Liver (tissue), 9 donors: ENCODE measurements around the gene FOXR1. TPM values are rescaled to one million over a fixed set of nuclear protein-coding genes. Genes with fewer than 3 reads are reported as not detected.
"Not testable (repeated sequence)": the region's sequence is repeated elsewhere in the genome, so short reads cannot be mapped to it uniquely, and the experiment has no call there.

Source experiments
- DNase-seq: peaks from one replicate; pipeline ENCODE4 v3.0.0-alpha.2; 2017; ENCODE audit warnings: low spot score
- H3K27ac ChIP-seq, 2 donors: one replicate each; pipeline ENCODE4 v1.7.0; 2013; ENCODE audit warnings: inconsistent platforms in 2 of 2, low read length in 2 of 2, control low read depth in 1 of 2, low read depth in 1 of 2, mild to moderate bottlenecking in 1 of 2
- H3K27me3 ChIP-seq, 4 donors: one replicate each; pipeline versions ENCODE4 v1.6.1 to v1.7.0; 2013; ENCODE audit warnings: low read length in 3 of 4, inconsistent platforms in 1 of 4, mild to moderate bottlenecking in 1 of 4, moderate library complexity in 1 of 4; ENCODE audit not compliant: control insufficient read depth in 4 of 4, insufficient read depth in 4 of 4
- H3K36me3 ChIP-seq, 4 donors: one replicate each; pipeline versions ENCODE4 v1.6.1 to v1.7.0; 2013; ENCODE audit warnings: low read length in 3 of 4, mild to moderate bottlenecking in 3 of 4, low read depth in 1 of 4, moderate library complexity in 1 of 4; ENCODE audit not compliant: control insufficient read depth in 4 of 4, insufficient read depth in 3 of 4
- H3K4me1 ChIP-seq, 4 donors: one replicate each; pipeline versions ENCODE4 v1.6.1 to v1.7.0; 2013; ENCODE audit warnings: low read length in 3 of 4, mild to moderate bottlenecking in 3 of 4, moderate library complexity in 1 of 4; ENCODE audit not compliant: control insufficient read depth in 4 of 4, insufficient read depth in 4 of 4
- H3K4me3 ChIP-seq, 3 donors: one replicate each; pipeline versions ENCODE4 v1.6.1 to v1.7.0; 2013; ENCODE audit warnings: low read length in 3 of 3, control low read depth in 1 of 3, low read depth in 1 of 3, mild to moderate bottlenecking in 1 of 3
- H3K9ac ChIP-seq, 2 donors: one replicate each; pipeline ENCODE4 v1.7.0; 2013; ENCODE audit warnings: low read length in 2 of 2, mild to moderate bottlenecking in 2 of 2, moderate library complexity in 2 of 2, control low read depth in 1 of 2, low read depth in 1 of 2
- H3K9me3 ChIP-seq, 4 donors: one replicate each; pipeline versions ENCODE4 v1.6.1 to v1.7.0; 2013; ENCODE audit warnings: low read length in 3 of 4; ENCODE audit not compliant: control insufficient read depth in 4 of 4
- EGR1 ChIP-seq, 2 donors: IDR thresholded peaks; 2 replicates each; pipeline ENCODE4 v1.6.1; 2016 to 2018; ENCODE audit warnings: antibody characterized with exemption in 2 of 2, low read depth in 2 of 2
- FOXA1 ChIP-seq: IDR thresholded peaks from 2 replicates; pipeline ENCODE4 v1.6.1; 2016; ENCODE audit warnings: antibody characterized with exemption
- FOXA2 ChIP-seq: IDR thresholded peaks from 2 replicates; pipeline ENCODE4 v1.6.1; 2016; ENCODE audit warnings: antibody characterized with exemption
- GABPA ChIP-seq, 2 donors: IDR thresholded peaks in 1 of 2; conservative IDR thresholded peaks in 1 of 2; 2 replicates each; pipeline ENCODE4 v1.6.1; 2016; ENCODE audit warnings: antibody characterized with exemption in 2 of 2, mild to moderate bottlenecking in 1 of 2, moderate library complexity in 1 of 2
- HNF4A ChIP-seq, 2 donors: conservative IDR thresholded peaks; 2 replicates each; pipeline ENCODE4 v1.6.1; 2016; ENCODE audit warnings: antibody characterized with exemption in 2 of 2, mild to moderate bottlenecking in 2 of 2
- HNF4G ChIP-seq: IDR thresholded peaks from 2 replicates; pipeline ENCODE4 v1.6.1; 2016; ENCODE audit warnings: antibody characterized with exemption
- JUND ChIP-seq, 2 donors: IDR thresholded peaks; 2 replicates each; pipeline ENCODE4 v1.6.1; 2016; ENCODE audit warnings: antibody characterized with exemption in 2 of 2
- NR2F2 ChIP-seq: IDR thresholded peaks from 2 replicates; pipeline ENCODE4 v1.6.1; 2016; ENCODE audit warnings: antibody characterized with exemption
- RXRA ChIP-seq, 2 donors: IDR thresholded peaks; 2 replicates each; pipeline ENCODE4 v1.6.1; 2017 to 2018; ENCODE audit warnings: antibody characterized with exemption in 2 of 2, mild to moderate bottlenecking in 1 of 2
- SP1 ChIP-seq: IDR thresholded peaks from 2 replicates; pipeline ENCODE4 v1.6.1; 2018; ENCODE audit warnings: antibody characterized with exemption, mild to moderate bottlenecking
- TAF1 ChIP-seq: conservative IDR thresholded peaks from 2 replicates; pipeline ENCODE4 v1.6.1; 2016; ENCODE audit warnings: antibody characterized with exemption, mild to moderate bottlenecking
- YY1 ChIP-seq: IDR thresholded peaks from 2 replicates; pipeline ENCODE4 v1.6.1; 2016; ENCODE audit warnings: antibody characterized with exemption, mild to moderate bottlenecking
- WGBS: extraction: QIAGEN DNeasy Blood & Tissue Kit; methylation state at CpG from one replicate; pipeline ENCODE4 v1.1.7; 2013; 5-methylcytosine and 5-hydroxymethylcytosine counted together
- polyA plus RNA-seq, 2 donors: library from polyadenylated mRNA; stranded (reverse) in 1 of 2; unstranded in 1 of 2; fragments of 200-250 nt in 1 of 2; fragments of >200 nt in 1 of 2; fragmentation: Nextera tagmentation in 1 of 2; extraction: Ambion mirVana in 1 of 2; gene quantifications; one replicate each; pipeline versions ENCODE4 v1.2.1 to v1.2.3, GENCODE V29; 2013 to 2015
- total RNA-seq, 2 donors: library from RNA; depleted of rRNA; stranded (reverse); fragments of >200 nt; gene quantifications; one replicate each; pipeline ENCODE4 v1.2.3, GENCODE V29; 2014
- TF ChIP-seq, protein P1 (sequence below): IDR thresholded peaks from 2 replicates; pipeline ENCODE4 v1.6.1; 2016; ENCODE audit warnings: antibody characterized with exemption
- TF ChIP-seq, protein P2 (sequence below): fragments of 150-350 bp; IDR thresholded peaks from 2 replicates; pipeline ENCODE4 v1.5.1; 2017; ENCODE audit warnings: improper control_type of control experiment, low read depth, low read length; ENCODE audit not compliant: missing input control
- TF ChIP-seq, protein P3 (sequence below): IDR thresholded peaks from 2 replicates; pipeline ENCODE4 v1.6.1; 2016; ENCODE audit warnings: antibody characterized with exemption
- donor health status: healthy.
- donor health status: healthy.
- donor health status: healthy.
- donor health status: healthy.
- donor health status: healthy.

Gene FOXR1
- total and polyA plus RNA-seq, 4 donors: not detected

DNA sequence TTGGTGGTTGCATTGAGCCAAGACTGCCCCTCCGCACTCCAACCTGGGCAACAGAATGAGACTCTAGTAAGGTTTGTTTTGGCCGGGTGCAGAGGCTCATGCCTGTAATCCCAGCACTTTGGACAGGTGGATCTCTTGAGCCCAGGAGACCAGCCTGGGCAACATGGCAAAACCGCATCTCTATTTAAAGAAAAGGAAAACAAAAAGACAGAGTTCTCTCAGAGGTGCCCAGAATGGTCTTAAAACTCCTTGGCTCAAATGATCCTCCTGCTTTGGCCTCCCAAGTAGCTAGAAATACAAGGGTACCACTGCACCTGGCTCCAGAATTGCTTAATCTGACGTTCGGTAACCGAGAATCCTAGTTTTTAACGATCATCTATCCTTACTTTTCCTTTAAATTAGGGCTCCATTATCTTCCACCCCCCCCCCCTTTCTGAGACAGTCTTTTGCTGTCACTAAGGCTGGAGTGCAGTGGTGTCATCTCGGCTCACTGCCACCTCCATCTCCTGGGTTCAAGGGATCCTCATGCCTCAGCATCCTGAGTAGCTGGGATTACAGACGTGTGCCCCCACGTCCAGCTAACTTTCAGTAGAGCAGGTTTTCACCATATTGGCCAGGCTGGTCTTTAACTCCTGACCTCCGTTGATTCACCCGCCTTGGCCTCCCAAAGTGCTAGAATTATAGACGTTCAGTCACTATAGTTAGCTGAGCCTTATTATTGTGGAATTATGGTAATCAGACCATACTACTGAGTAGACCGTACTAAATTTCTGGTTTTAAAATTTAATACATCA lies 44.9 kb downstream of the FOXR1 start:
- TF ChIP-seq GABPA (IDR thresholded peaks at IDR 0.05 in 1 of 2, conservative IDR thresholded peaks at IDR 0.05 in 1 of 2) (no peak), TAF1 (no peak), JUND (IDR thresholded peaks at IDR 0.05) (no peak), NR2F2 (no peak), FOXA1 (no peak), FOXA2 (no peak), YY1 (no peak), HNF4G (no peak), HNF4A (conservative IDR thresholded peaks at IDR 0.05) (no peak)
- TF ChIP-seq, protein P1, sequence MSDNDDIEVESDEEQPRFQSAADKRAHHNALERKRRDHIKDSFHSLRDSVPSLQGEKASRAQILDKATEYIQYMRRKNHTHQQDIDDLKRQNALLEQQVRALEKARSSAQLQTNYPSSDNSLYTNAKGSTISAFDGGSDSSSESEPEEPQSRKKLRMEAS: no peak
- TF ChIP-seq, protein P2, sequence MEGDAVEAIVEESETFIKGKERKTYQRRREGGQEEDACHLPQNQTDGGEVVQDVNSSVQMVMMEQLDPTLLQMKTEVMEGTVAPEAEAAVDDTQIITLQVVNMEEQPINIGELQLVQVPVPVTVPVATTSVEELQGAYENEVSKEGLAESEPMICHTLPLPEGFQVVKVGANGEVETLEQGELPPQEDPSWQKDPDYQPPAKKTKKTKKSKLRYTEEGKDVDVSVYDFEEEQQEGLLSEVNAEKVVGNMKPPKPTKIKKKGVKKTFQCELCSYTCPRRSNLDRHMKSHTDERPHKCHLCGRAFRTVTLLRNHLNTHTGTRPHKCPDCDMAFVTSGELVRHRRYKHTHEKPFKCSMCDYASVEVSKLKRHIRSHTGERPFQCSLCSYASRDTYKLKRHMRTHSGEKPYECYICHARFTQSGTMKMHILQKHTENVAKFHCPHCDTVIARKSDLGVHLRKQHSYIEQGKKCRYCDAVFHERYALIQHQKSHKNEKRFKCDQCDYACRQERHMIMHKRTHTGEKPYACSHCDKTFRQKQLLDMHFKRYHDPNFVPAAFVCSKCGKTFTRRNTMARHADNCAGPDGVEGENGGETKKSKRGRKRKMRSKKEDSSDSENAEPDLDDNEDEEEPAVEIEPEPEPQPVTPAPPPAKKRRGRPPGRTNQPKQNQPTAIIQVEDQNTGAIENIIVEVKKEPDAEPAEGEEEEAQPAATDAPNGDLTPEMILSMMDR: no peak
- peaks cover 3 to 30% (median 24%) of the 10 kb centered on the region in 4 donors for H3K4me1 ChIP-seq
- peaks cover 4 to 39% (median 29%) of the 10 kb centered on the region in 4 donors for H3K36me3 ChIP-seq
- H3K27ac ChIP-seq: no peak overlapping the region
- peak overlapping the region in 1 of 2 donors; percentile 98 for H3K9ac ChIP-seq
- 76% methylated on average over 14 of the region's 14 CpGs for WGBS
- H3K4me3 ChIP-seq: no peak overlapping the region
- no peaks in the 10 kb centered on the region for H3K9me3 ChIP-seq
- H3K27me3 ChIP-seq: no peaks in the 10 kb centered on the region
- DNase-seq: no peak

DNA sequence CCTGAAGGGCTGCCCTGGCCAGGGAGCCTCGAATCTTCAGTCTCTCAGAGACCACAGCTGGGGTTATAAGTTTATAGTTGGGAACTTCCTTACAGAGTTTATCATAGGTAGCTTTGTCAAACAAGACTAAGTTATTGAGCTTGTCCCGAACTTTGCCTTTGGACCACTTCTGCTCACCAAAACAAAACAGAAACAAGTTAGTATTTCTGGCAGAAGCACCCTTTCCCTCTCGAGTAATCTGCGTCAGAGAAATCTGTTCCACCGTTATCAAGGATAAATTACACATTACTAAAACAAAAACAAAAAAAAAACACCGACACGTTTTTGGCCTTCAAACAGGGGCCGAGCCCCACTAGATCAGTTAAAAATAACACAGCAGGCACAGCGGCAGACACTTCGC lies 45.8 kb downstream of the FOXR1 start:
- Histone ChIP-seq H3K4me3 (peak overlapping the region; percentile 73 to 98 (median 92)), H3K4me1 (peaks cover 8 to 39% (median 33%) of the 10 kb centered on the region in 4 donors), H3K27ac (peak overlapping the region; percentile 98 to 99), H3K9ac (peak overlapping the region; percentile 98 to 100), H3K36me3 (peaks cover 4 to 33% (median 25%) of the 10 kb centered on the region in 4 donors)
- not testable (repeated sequence) for DNase-seq, H3K9me3 ChIP-seq, H3K27me3 ChIP-seq
- 3% methylated on average over 10 of the region's 10 CpGs for WGBS

DNA sequence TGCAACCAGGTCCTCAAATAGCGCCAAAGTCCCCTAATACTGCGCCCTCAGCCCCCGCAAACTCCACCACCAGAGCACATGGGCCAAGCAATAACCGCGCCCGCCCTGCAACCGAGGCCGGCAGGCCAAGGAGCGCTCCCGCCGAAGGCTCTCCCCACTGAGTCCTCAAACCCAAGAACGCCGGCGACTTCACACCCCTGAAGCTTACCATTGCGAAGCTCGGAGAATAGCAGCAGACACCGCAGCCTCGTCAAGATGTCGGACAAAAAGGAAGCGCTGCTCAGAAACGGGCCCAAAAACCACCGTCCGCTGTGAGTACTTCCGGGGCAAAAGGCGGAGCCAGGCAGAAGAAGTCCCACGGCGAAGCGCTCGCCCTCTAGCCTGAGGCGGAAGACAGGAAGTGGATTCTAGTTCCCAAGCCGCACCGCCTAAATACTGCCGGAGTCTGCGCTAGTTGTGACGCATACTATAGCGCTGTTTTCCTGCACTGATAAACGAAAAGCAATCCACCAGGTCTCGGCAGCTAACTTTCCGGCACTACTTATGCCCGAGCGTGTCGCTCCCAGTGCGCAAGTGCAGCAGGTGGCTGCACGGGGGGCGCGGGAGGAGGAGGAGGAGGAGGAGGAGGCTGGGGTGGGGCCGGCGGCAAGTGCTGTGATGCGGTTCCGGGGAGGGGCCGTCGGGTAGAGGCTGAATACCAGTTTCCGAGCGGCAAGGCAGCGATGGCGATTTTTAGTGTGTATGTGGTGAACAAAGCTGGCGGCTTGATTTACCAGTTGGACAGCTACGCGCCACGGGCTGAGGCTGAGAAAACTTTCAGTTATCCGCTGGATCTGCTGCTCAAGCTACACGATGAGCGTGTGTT lies 46.7 kb downstream of the FOXR1 start, which contains the start of the genes RPS25 and TRAPPC4:
RPS25 (minus strand) TSS at position 270 of the 865 bp plus-strand sequence; CDS start at position 211, 59 bp downstream.
TRAPPC4 (plus strand) TSS at position 693 of the 865 bp plus-strand sequence; CDS start at position 723, 30 bp downstream.
- under 1% methylated on average over 63 of the region's 63 CpGs for WGBS
- H3K27me3 ChIP-seq: no peaks in the 10 kb centered on the region
- H3K9me3 ChIP-seq: no peaks in the 10 kb centered on the region
- peak; percentile 92 for DNase-seq
- H3K4me1 ChIP-seq: peaks cover 10 to 48% (median 38%) of the 10 kb centered on the region in 4 donors
- peak within 1 kb of the TSS; percentile 73 to 98 (median 92) for H3K4me3 ChIP-seq
- H3K9ac ChIP-seq: peak within 1 kb of the TSS; percentile 98 to 100
- H3K36me3 ChIP-seq: peaks cover 4 to 29% (median 22%) of the 10 kb centered on the region in 4 donors
- peak within 1 kb of the TSS; percentile 98 to 99 for H3K27ac ChIP-seq
- TF ChIP-seq HNF4A (conservative IDR thresholded peaks at IDR 0.05) (peak in 1 of 2 donors; percentile 40), HNF4G (no peak), JUND (IDR thresholded peaks at IDR 0.05) (no peak), RXRA (IDR thresholded peaks at IDR 0.05) (peak; percentile 24 to 53), FOXA2 (peak; percentile 16), YY1 (peak; percentile 95), FOXA1 (no peak), EGR1 (IDR thresholded peaks at IDR 0.05; ENCODE audit: low read depth in 2 of 2) (peak; percentile 47 to 69), SP1 (peak; percentile 73)
- TF ChIP-seq, protein P1: peak; percentile 91
- TF ChIP-seq, protein P3, sequence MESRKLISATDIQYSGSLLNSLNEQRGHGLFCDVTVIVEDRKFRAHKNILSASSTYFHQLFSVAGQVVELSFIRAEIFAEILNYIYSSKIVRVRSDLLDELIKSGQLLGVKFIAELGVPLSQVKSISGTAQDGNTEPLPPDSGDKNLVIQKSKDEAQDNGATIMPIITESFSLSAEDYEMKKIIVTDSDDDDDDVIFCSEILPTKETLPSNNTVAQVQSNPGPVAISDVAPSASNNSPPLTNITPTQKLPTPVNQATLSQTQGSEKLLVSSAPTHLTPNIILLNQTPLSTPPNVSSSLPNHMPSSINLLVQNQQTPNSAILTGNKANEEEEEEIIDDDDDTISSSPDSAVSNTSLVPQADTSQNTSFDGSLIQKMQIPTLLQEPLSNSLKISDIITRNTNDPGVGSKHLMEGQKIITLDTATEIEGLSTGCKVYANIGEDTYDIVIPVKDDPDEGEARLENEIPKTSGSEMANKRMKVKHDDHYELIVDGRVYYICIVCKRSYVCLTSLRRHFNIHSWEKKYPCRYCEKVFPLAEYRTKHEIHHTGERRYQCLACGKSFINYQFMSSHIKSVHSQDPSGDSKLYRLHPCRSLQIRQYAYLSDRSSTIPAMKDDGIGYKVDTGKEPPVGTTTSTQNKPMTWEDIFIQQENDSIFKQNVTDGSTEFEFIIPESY: peak; percentile 52
- TF ChIP-seq, protein P2: no peak
